Omental fat pad (tissue), 4 donors: ENCODE measurements around the gene INO80C. TPM values are rescaled to one million over a fixed set of nuclear protein-coding genes. Genes with fewer than 3 reads are reported as not detected.
"Not testable (repeated sequence)": the region's sequence is repeated elsewhere in the genome, so short reads cannot be mapped to it uniquely, and the experiment has no call there.

Source experiments
- ATAC-seq: fragments of 150-250 bp; one replicate; pipeline ENCODE4 v1.9.1; 2016; ENCODE audit warnings: mild to moderate bottlenecking, moderate library complexity; ENCODE audit not compliant: low FRiP score
- DNase-seq: peaks from one replicate; pipeline ENCODE4 v3.0.0-alpha.2; 2019; ENCODE audit warnings: low spot score
- CTCF ChIP-seq, 3 donors: fragments of 450-650 bp; IDR thresholded peaks; one replicate each; pipeline ENCODE4 v1.5.1; 2016 to 2017; ENCODE audit warnings: antibody characterized with exemption in 3 of 3, mild to moderate bottlenecking in 3 of 3, moderate library complexity in 2 of 3
- total RNA-seq, 4 donors: library from RNA; depleted of rRNA; stranded (reverse); fragments of >200 nt; gene quantifications; one replicate each; pipeline ENCODE4 v1.1.0, GENCODE V29; 2016

INO80C gene
- total RNA-seq, 4 donors from 2014 or later: 6.3 to 20.7 (median 9.6) TPM

- ATAC-seq (peak; percentile 77), DNase-seq (no peak)
- TF ChIP-seq CTCF (IDR thresholded peaks at IDR 0.05): no peak
These were observed 762 bp downstream of the INO80C start for GRCh38 chr18:35497027-35497369.

GRCh38 chr18:35495536-35496314 lies 2.0 kb downstream of the INO80C start:
- TF ChIP-seq CTCF (IDR thresholded peaks at IDR 0.05): no peak
- ATAC-seq: no peak
- DNase-seq: no peak

GRCh38 chr18:35494251-35495220 lies 3.2 kb downstream of the INO80C start:
- ATAC-seq (no peak), DNase-seq (no peak)
- TF ChIP-seq CTCF (IDR thresholded peaks at IDR 0.05): no peak

- DNase-seq (no peak), ATAC-seq (peak; percentile 37)
- no peak for TF ChIP-seq CTCF (IDR thresholded peaks at IDR 0.05)
These were observed 6.1 kb downstream of the INO80C start for GRCh38 chr18:35491700-35492077.

- TF ChIP-seq CTCF (IDR thresholded peaks at IDR 0.05): no peak
- no peak for DNase-seq
- ATAC-seq: peak; percentile 10
These were observed 6.7 kb downstream of the INO80C start for GRCh38 chr18:35490894-35491699.

- no peak for TF ChIP-seq CTCF (IDR thresholded peaks at IDR 0.05)
- DNase-seq (no peak), ATAC-seq (no peak)
These were observed 7.8 kb downstream of the INO80C start for GRCh38 chr18:35489913-35490490.

GRCh38 chr18:35489281-35489680 lies 8.5 kb downstream of the INO80C start:
- DNase-seq, ATAC-seq: not testable (repeated sequence)

- DNase-seq, ATAC-seq: not testable (repeated sequence)
These were observed 9.4 kb downstream of the INO80C start for GRCh38 chr18:35488396-35488795.

GRCh38 chr18:35487525-35487924 lies 10.2 kb downstream of the INO80C start:
- not testable (repeated sequence) for ATAC-seq, DNase-seq
